ENCODE data around the gene APOL1.

DNA sequence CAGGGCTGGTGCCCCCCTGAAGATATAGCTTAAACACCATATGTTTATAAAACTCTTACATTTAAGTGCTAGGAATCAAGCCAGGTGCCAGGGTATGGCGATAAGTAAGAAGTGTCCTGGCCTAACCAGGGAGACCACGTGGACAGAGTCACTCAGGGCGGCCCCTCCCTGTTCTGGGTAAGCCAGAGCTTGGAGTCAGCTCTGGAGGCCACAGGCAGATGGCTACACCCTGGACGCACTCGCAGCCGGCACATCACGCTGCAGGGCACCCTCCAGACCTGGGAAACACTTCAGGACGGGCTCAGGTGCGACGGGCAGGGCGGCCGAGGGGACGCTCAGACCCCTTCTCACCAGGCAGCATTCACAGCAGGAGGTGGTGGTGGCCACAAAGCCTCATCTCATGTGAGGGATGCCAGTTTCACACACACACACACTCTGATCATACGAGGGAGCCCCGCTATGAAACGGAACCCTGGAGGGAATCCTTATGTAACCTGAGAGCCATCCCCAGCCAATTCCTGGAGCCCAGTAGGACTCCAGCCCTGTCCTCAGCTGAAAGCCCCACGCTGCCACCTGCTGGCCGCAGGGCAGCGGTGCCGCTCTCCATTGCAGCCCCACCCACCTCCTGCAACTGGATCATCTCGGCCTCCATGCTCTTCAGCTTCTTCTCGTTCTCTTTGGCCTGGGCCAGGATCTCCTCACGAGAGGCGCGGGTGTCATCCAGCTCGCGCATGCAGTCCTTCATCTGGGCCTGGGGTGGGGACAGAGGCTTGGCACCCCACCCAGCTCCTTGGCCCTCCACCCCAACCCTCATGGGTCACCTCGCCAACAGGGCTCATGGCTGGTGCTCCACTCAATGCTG lies 33.4 kb downstream of the APOL1 start:
- TF ChIP-seq RFX5 (IDR thresholded peaks at IDR 0.05; ENCODE audit: low read depth, low read length): no peak
- TF ChIP-seq RAD21 (IDR thresholded peaks at IDR 0.05; ENCODE audit: low read length): peak; percentile 53; the same call in 1 of the 2 replicates
- no peak for TF ChIP-seq POLR2A (IDR thresholded peaks at IDR 0.05; ENCODE audit: low read depth, low read length)
- TF ChIP-seq, protein P1, sequence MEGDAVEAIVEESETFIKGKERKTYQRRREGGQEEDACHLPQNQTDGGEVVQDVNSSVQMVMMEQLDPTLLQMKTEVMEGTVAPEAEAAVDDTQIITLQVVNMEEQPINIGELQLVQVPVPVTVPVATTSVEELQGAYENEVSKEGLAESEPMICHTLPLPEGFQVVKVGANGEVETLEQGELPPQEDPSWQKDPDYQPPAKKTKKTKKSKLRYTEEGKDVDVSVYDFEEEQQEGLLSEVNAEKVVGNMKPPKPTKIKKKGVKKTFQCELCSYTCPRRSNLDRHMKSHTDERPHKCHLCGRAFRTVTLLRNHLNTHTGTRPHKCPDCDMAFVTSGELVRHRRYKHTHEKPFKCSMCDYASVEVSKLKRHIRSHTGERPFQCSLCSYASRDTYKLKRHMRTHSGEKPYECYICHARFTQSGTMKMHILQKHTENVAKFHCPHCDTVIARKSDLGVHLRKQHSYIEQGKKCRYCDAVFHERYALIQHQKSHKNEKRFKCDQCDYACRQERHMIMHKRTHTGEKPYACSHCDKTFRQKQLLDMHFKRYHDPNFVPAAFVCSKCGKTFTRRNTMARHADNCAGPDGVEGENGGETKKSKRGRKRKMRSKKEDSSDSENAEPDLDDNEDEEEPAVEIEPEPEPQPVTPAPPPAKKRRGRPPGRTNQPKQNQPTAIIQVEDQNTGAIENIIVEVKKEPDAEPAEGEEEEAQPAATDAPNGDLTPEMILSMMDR (conservative IDR thresholded peaks at IDR 0.05; ENCODE audit: low read depth, low read length): peak; percentile 81
- no peak for TF ChIP-seq MAFK (IDR thresholded peaks at IDR 0.05; ENCODE audit: low read depth, low read length)
- no peak for TF ChIP-seq USF2 (IDR thresholded peaks at IDR 0.05; ENCODE audit: low read depth, low read length)
- no peak for TF ChIP-seq MXI1 (IDR thresholded peaks at IDR 0.05; ENCODE audit: borderline replicate concordance, low read depth, low read length)
- TF ChIP-seq FOS (IDR thresholded peaks at IDR 0.05; ENCODE audit: low read depth, low read length): no peak
- TF ChIP-seq SMC3 (IDR thresholded peaks at IDR 0.05; ENCODE audit: low read depth, low read length): peak; percentile 48
- no peak for TF ChIP-seq NFE2L2 (IDR thresholded peaks at IDR 0.05; ENCODE audit: low read depth, low read length)
- no peak for TF ChIP-seq CEBPB (IDR thresholded peaks at IDR 0.05; ENCODE audit: low read depth, low read length)

Data from IMR-90 (cell line).